ENCODE data around the gene EIF4G3. TPM values are rescaled to one million over a fixed set of nuclear protein-coding genes. Genes with fewer than 3 reads are reported as not detected.

Gene EIF4G3
- total and polyA plus RNA-seq, 9 of the 15 experiments (the other 6 are each of a cell fraction or from before 2014, with no cell fraction given), result 6.7 to 40.5 (median 32.1) TPM

DNA sequence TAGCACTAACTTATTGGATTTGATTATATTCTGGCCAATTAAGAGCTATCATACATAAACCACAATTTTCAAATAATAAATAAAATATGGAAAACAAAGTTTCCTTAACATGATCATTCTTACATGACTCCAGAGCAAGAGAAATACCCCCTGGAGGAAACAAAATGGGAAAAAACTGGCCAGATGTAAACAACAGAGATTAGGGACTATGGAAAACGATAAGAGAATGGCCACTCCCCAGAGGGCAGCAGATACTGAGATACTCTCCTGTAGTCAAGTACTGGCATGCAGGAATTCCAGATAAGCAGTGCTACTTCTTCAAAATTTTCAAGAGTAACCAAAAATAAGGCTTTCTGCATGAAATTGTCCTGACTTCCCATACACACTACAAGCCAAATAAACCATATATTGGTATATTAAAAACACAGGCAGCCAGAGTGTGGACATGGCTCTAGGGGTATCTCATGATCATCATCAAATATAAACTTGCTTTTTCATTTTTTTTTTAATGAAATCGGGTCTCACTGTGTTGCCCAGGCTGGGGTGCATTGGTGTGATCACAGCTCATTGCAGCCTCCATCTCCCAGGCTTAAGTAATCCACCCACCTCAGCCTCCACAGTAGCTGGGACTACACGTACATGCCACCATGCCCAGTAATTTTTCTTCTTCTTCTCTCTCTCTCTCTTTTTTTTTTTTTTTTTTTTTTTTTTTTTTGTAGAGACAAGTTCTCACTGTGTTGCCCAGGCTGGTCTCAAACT is 118.5 kb downstream of the EIF4G3 start (continued):
- TF ChIP-seq, protein P1, sequence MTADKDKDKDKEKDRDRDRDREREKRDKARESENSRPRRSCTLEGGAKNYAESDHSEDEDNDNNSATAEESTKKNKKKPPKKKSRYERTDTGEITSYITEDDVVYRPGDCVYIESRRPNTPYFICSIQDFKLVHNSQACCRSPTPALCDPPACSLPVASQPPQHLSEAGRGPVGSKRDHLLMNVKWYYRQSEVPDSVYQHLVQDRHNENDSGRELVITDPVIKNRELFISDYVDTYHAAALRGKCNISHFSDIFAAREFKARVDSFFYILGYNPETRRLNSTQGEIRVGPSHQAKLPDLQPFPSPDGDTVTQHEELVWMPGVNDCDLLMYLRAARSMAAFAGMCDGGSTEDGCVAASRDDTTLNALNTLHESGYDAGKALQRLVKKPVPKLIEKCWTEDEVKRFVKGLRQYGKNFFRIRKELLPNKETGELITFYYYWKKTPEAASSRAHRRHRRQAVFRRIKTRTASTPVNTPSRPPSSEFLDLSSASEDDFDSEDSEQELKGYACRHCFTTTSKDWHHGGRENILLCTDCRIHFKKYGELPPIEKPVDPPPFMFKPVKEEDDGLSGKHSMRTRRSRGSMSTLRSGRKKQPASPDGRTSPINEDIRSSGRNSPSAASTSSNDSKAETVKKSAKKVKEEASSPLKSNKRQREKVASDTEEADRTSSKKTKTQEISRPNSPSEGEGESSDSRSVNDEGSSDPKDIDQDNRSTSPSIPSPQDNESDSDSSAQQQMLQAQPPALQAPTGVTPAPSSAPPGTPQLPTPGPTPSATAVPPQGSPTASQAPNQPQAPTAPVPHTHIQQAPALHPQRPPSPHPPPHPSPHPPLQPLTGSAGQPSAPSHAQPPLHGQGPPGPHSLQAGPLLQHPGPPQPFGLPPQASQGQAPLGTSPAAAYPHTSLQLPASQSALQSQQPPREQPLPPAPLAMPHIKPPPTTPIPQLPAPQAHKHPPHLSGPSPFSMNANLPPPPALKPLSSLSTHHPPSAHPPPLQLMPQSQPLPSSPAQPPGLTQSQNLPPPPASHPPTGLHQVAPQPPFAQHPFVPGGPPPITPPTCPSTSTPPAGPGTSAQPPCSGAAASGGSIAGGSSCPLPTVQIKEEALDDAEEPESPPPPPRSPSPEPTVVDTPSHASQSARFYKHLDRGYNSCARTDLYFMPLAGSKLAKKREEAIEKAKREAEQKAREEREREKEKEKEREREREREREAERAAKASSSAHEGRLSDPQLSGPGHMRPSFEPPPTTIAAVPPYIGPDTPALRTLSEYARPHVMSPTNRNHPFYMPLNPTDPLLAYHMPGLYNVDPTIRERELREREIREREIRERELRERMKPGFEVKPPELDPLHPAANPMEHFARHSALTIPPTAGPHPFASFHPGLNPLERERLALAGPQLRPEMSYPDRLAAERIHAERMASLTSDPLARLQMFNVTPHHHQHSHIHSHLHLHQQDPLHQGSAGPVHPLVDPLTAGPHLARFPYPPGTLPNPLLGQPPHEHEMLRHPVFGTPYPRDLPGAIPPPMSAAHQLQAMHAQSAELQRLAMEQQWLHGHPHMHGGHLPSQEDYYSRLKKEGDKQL (CRISPR knock-in tag; IDR thresholded peaks at IDR 0.05; ENCODE audit: borderline replicate concordance), result no peak
- TF ChIP-seq FOXK2 (conservative IDR thresholded peaks at IDR 0.05 in 1 of 2, IDR thresholded peaks at IDR 0.05 in 1 of 2; ENCODE audit: low read depth in 2 of 2) (peak; percentile 93 to 94), ZNF121 (CRISPR knock-in tag; conservative IDR thresholded peaks at IDR 0.05) (0 out of 2 replicates have a peak, but pooled peaks have one; percentile 16), FOSL1 (tag; conservative IDR thresholded peaks at IDR 0.05) (0 out of 2 replicates have a peak, but pooled peaks have one; percentile 36), REST (IDR thresholded peaks at IDR 0.05; ENCODE audit: borderline replicate concordance) (peak; percentile 45; the same call in 1 of the 2 replicates), REST (CRISPR knock-in tag; IDR thresholded peaks at IDR 0.05; ENCODE audit: low read depth) (no peak), EGR1 (conservative IDR thresholded peaks at IDR 0.05) (no peak), NR3C1 (CRISPR knock-in tag; IDR thresholded peaks at IDR 0.05) (no peak), MTA3 (IDR thresholded peaks at IDR 0.05; ENCODE audit: borderline replicate concordance) (0 out of 2 replicates have a peak, but pooled peaks have one; percentile 48), MYNN (IDR thresholded peaks at IDR 0.05) (no peak), MYNN (CRISPR knock-in tag; IDR thresholded peaks at IDR 0.05) (no peak), ELF1 (tag; IDR thresholded peaks at IDR 0.05) (no peak), ZNF3 (CRISPR knock-in tag; IDR thresholded peaks at IDR 0.05) (no peak), BMI1 (IDR thresholded peaks at IDR 0.05; ENCODE audit: low read length) (no peak), BCOR (IDR thresholded peaks at IDR 0.05) (no peak; the same call in 1 of the 2 replicates), CAMTA2 (CRISPR knock-in tag; conservative IDR thresholded peaks at IDR 0.05) (no peak)

All from K562 (cell line).